Adipocyte (in vitro differentiated cells): ENCODE data around the gene UNC13C.

ENCODE experiments used
- DNase-seq: peaks from one replicate; pipeline ENCODE4 v3.0.0-alpha.2; 2015; ENCODE audit warnings: low read depth
- H3K27me3 ChIP-seq: replicated peaks from 2 replicates; pipeline ENCODE4 v1.7.0; 2013; ENCODE audit warnings: mild to moderate bottlenecking, low read length, moderate library complexity; ENCODE audit not compliant: control insufficient read depth, insufficient read depth
- H3K36me3 ChIP-seq: 2 replicates; pipeline ENCODE4 v1.7.0; 2013; ENCODE audit warnings: low read length, mild to moderate bottlenecking, moderate library complexity; ENCODE audit not compliant: control insufficient read depth, insufficient read depth, severe bottlenecking
- H3K4me1 ChIP-seq: 2 replicates; pipeline ENCODE4 v1.7.0; 2013; ENCODE audit warnings: mild to moderate bottlenecking, low read length, moderate library complexity; ENCODE audit not compliant: control insufficient read depth, insufficient read depth
- H3K4me3 ChIP-seq: 2 replicates; pipeline ENCODE4 v1.7.0; 2013; ENCODE audit warnings: mild to moderate bottlenecking, low read length, moderate library complexity
- H3K9ac ChIP-seq: 2 replicates; pipeline ENCODE4 v1.7.0; 2013; ENCODE audit warnings: mild to moderate bottlenecking, low read length, moderate library complexity
- H3K9me3 ChIP-seq: 2 replicates; pipeline ENCODE4 v1.7.0; 2013; ENCODE audit warnings: mild to moderate bottlenecking, low read length, moderate library complexity; ENCODE audit not compliant: control insufficient read depth

Gene UNC13C

GRCh38 chr15:54083991-54084390 lies 105.8 kb downstream of the UNC13C start:
- no peaks in the 10 kb centered on the region for H3K9me3 ChIP-seq
- H3K36me3 ChIP-seq: no peaks in the 10 kb centered on the region
- peaks cover 11% of the 10 kb centered on the region for H3K27me3 ChIP-seq
- no peaks in the 10 kb centered on the region for H3K4me1 ChIP-seq
- no peak overlapping the region for H3K4me3 ChIP-seq
- no peak overlapping the region for H3K9ac ChIP-seq
- DNase-seq: no peak

GRCh38 chr15:54088837-54089236 lies 110.6 kb downstream of the UNC13C start:
- no peaks in the 10 kb centered on the region for H3K36me3 ChIP-seq
- no peaks in the 10 kb centered on the region for H3K4me1 ChIP-seq
- H3K9ac ChIP-seq: no peak overlapping the region
- no peaks in the 10 kb centered on the region for H3K9me3 ChIP-seq
- no peak for DNase-seq
- H3K4me3 ChIP-seq: no peak overlapping the region
- peaks cover under 1% of the 10 kb centered on the region for H3K27me3 ChIP-seq

- no peak for DNase-seq
These were observed 111.5 kb downstream of the UNC13C start for GRCh38 chr15:54089776-54090175.

GRCh38 chr15:54091651-54092050 lies 113.4 kb downstream of the UNC13C start:
- Histone ChIP-seq H3K27me3 (no peaks in the 10 kb centered on the region), H3K4me3 (no peak overlapping the region), H3K4me1 (no peaks in the 10 kb centered on the region), H3K9ac (no peak overlapping the region), H3K36me3 (no peaks in the 10 kb centered on the region), H3K9me3 (no peaks in the 10 kb centered on the region)
- DNase-seq: no peak

More at GRCh38 chr15:54089776-54090175, 111.5 kb downstream of the UNC13C start:
- Histone ChIP-seq H3K4me3 (no peak overlapping the region), H3K9me3 (no peaks in the 10 kb centered on the region), H3K4me1 (no peaks in the 10 kb centered on the region), H3K9ac (no peak overlapping the region), H3K36me3 (no peaks in the 10 kb centered on the region), H3K27me3 (no peaks in the 10 kb centered on the region)

GRCh38 chr15:54094661-54095060 lies 116.4 kb downstream of the UNC13C start:
- no peak overlapping the region for H3K9ac ChIP-seq
- no peak for DNase-seq
- H3K27me3 ChIP-seq: no peaks in the 10 kb centered on the region
- no peaks in the 10 kb centered on the region for H3K36me3 ChIP-seq
- H3K4me1 ChIP-seq: no peaks in the 10 kb centered on the region
- H3K4me3 ChIP-seq: no peak overlapping the region
- no peaks in the 10 kb centered on the region for H3K9me3 ChIP-seq

- Histone ChIP-seq H3K9ac (no peak overlapping the region), H3K27me3 (no peaks in the 10 kb centered on the region), H3K9me3 (no peaks in the 10 kb centered on the region), H3K4me3 (no peak overlapping the region), H3K36me3 (no peaks in the 10 kb centered on the region), H3K4me1 (no peaks in the 10 kb centered on the region)
- DNase-seq: no peak
These were observed 118.8 kb downstream of the UNC13C start for GRCh38 chr15:54097019-54097418.

- Histone ChIP-seq H3K9ac (no peak overlapping the region), H3K4me1 (no peaks in the 10 kb centered on the region), H3K4me3 (no peak overlapping the region), H3K27me3 (no peaks in the 10 kb centered on the region), H3K9me3 (no peaks in the 10 kb centered on the region), H3K36me3 (no peaks in the 10 kb centered on the region)
- DNase-seq: no peak
These were observed 120.8 kb downstream of the UNC13C start for GRCh38 chr15:54099010-54099409.

- Histone ChIP-seq H3K27me3 (no peaks in the 10 kb centered on the region), H3K4me1 (no peaks in the 10 kb centered on the region), H3K9ac (no peak overlapping the region), H3K9me3 (no peaks in the 10 kb centered on the region), H3K36me3 (no peaks in the 10 kb centered on the region), H3K4me3 (no peak overlapping the region)
- no peak for DNase-seq
These were observed 123.5 kb downstream of the UNC13C start for GRCh38 chr15:54101664-54102270.

GRCh38 chr15:54102704-54103103 lies 124.5 kb downstream of the UNC13C start:
- Histone ChIP-seq H3K4me1 (no peaks in the 10 kb centered on the region), H3K9me3 (no peaks in the 10 kb centered on the region), H3K9ac (no peak overlapping the region), H3K27me3 (no peaks in the 10 kb centered on the region), H3K4me3 (no peak overlapping the region), H3K36me3 (no peaks in the 10 kb centered on the region)
- no peak for DNase-seq

GRCh38 chr15:54109014-54109413 lies 130.8 kb downstream of the UNC13C start:
- H3K9me3 ChIP-seq: no peaks in the 10 kb centered on the region
- H3K9ac ChIP-seq: no peak overlapping the region
- H3K4me1 ChIP-seq: no peaks in the 10 kb centered on the region
- H3K36me3 ChIP-seq: no peaks in the 10 kb centered on the region
- no peak for DNase-seq
- no peaks in the 10 kb centered on the region for H3K27me3 ChIP-seq
- H3K4me3 ChIP-seq: no peak overlapping the region

GRCh38 chr15:54119051-54119450 lies 140.8 kb downstream of the UNC13C start:
- Histone ChIP-seq H3K4me3 (no peak overlapping the region), H3K9me3 (no peaks in the 10 kb centered on the region), H3K9ac (no peak overlapping the region), H3K4me1 (peaks cover 8% of the 10 kb centered on the region), H3K36me3 (no peaks in the 10 kb centered on the region), H3K27me3 (no peaks in the 10 kb centered on the region)
- DNase-seq: no peak

GRCh38 chr15:54120949-54121463 lies 142.8 kb downstream of the UNC13C start:
- no peak for DNase-seq
- no peaks in the 10 kb centered on the region for H3K36me3 ChIP-seq

More at GRCh38 chr15:54120949-54121463, 142.8 kb downstream of the UNC13C start:
- Histone ChIP-seq H3K27me3 (no peaks in the 10 kb centered on the region), H3K9me3 (no peaks in the 10 kb centered on the region), H3K4me1 (peaks cover 8% of the 10 kb centered on the region), H3K4me3 (no peak overlapping the region), H3K9ac (no peak overlapping the region)
